Sigmoid colon (tissue), 7 donors: ENCODE results near the gene APOL6. TPM values are rescaled to one million over a fixed set of nuclear protein-coding genes. Genes with fewer than 3 reads are reported as not detected.

ENCODE experiments used
- DNase-seq: peaks from one replicate; pipeline ENCODE4 v3.0.0-alpha.2; 2019
- H3K27ac ChIP-seq, 4 donors: fragments of 200-600 bp; sonication (generic); one replicate each; pipeline ENCODE4 v1.5.1; 2016 to 2019; ENCODE audit warnings: mild to moderate bottlenecking in 1 of 4
- H3K27me3 ChIP-seq, 3 donors: fragments of 200-600 bp; sonication (generic); one replicate each; pipeline ENCODE4 v1.5.1; 2019; ENCODE audit warnings: mild to moderate bottlenecking in 1 of 3
- H3K36me3 ChIP-seq, 4 donors: fragments of 200-600 bp; sonication (generic); one replicate each; pipeline ENCODE4 v1.5.1; 2016 to 2019
- H3K4me1 ChIP-seq, 4 donors: fragments of 200-600 bp; sonication (generic); one replicate each; pipeline ENCODE4 v1.5.1; 2017 to 2019
- H3K4me3 ChIP-seq, 4 donors: fragments of 200-600 bp; sonication (generic); one replicate each; pipeline ENCODE4 v1.5.1; 2017 to 2019; ENCODE audit warnings: mild to moderate bottlenecking in 2 of 4, moderate library complexity in 1 of 4
- H3K9me3 ChIP-seq, 4 donors: fragments of 200-600 bp in 3 of 4; sonication (generic) in 3 of 4; one replicate each; pipeline versions ENCODE4 v1.5.1 to v1.6.1; 2013 to 2019
- CTCF ChIP-seq, 4 experiments: fragments of 450-650 bp in 3 of 4; fragments of 200-600 bp in 1 of 4; IDR thresholded peaks; one replicate each; pipeline ENCODE4 v1.5.1; 2016 to 2019; ENCODE audit warnings: antibody characterized with exemption in 4 of 4, mild to moderate bottlenecking in 3 of 4, moderate library complexity in 2 of 4
- EP300 ChIP-seq, 4 donors: sonication (generic); formaldehyde crosslinking; IDR thresholded peaks; one replicate each; pipeline ENCODE4 v1.6.1; 2017; ENCODE audit warnings: antibody characterized with exemption in 4 of 4
- POLR2A ChIP-seq, 2 donors: fragments of 450-650 bp; IDR thresholded peaks; one replicate each; pipeline ENCODE4 v1.6.1; 2016; ENCODE audit warnings: antibody characterized with exemption in 2 of 2, mild to moderate bottlenecking in 2 of 2, moderate library complexity in 2 of 2
- POLR2AphosphoS5 ChIP-seq, 4 donors: sonication (generic); formaldehyde crosslinking; IDR thresholded peaks; one replicate each; pipeline ENCODE4 v1.6.1; 2017; ENCODE audit warnings: antibody characterized with exemption in 4 of 4
- WGBS, 2 donors: extraction: QIAGEN DNeasy Blood & Tissue Kit; methylation state at CpG; one replicate each; pipeline ENCODE4 v1.1.7; 2013; 5-methylcytosine and 5-hydroxymethylcytosine counted together
- intact Hi-C: fragments of 100-400 bp; cut with DNase I; formaldehyde crosslinking; loops from one replicate; pipeline ENCODE4 v1.15.1; 2023
- polyA plus RNA-seq, 3 donors: library from polyadenylated mRNA; stranded (reverse); fragments of 200-250 nt; gene quantifications; one replicate each; pipeline ENCODE4 v1.2.3, GENCODE V29; 2013
- total RNA-seq, 4 donors: library from RNA; depleted of rRNA; stranded (reverse); fragments of >200 nt; gene quantifications; one replicate each; pipeline ENCODE4 v1.1.0, GENCODE V29; 2016
- donor health status: healthy with polysubstance abuse.
- donor health status: Bipolar disorder and iron deficiency.
- donor health status: healthy.

APOL6 gene
- total and polyA plus RNA-seq, 7 donors, result 4.2 to 28.2 (median 16.8) TPM

DNA sequence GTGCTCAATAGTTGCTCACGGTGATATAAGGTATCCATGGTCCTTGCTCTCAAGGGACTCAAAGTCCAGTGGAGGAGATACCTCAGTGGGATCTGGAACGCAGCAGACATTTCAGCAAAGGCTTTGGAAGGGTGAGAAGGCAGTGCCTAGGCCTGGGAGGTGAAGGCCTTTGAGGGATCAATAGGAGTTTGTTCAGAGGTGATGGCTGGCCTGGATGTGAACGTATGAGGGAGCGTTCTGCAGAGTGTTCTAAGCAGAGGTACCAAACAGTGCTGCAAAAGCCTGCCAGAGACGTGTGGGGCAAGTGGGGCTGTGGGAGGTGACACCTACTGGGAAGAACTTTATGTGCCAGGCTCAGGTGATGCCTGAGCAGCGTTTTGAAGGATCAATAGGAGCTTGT, 23.7 kb upstream of the APOL6 start:
- DNase-seq, result no peak
- Histone ChIP-seq H3K27me3 (no peaks in the 10 kb centered on the region), H3K9me3 (no peaks in the 10 kb centered on the region), H3K4me1 (peaks cover 0 to 44% (median 42%) of the 10 kb centered on the region in 4 donors), H3K27ac (no peak overlapping the region), H3K4me3 (no peak overlapping the region), H3K36me3 (no peaks in the 10 kb centered on the region)
- intact Hi-C loops, result loop anchor here (5.0 kb wide), 3 partner anchors 82 to 177 kb away; partner anchors contain the start of gene RASD2
- 83 to 93% methylated on average over 6 of the region's 6 CpGs for WGBS, 2 donors
- no peak for TF ChIP-seq EP300 (IDR thresholded peaks at IDR 0.05)
- no peak for TF ChIP-seq CTCF (IDR thresholded peaks at IDR 0.05)
- TF ChIP-seq POLR2A (IDR thresholded peaks at IDR 0.05), result no peak
- TF ChIP-seq POLR2AphosphoS5 (IDR thresholded peaks at IDR 0.05), result no peak

DNA sequence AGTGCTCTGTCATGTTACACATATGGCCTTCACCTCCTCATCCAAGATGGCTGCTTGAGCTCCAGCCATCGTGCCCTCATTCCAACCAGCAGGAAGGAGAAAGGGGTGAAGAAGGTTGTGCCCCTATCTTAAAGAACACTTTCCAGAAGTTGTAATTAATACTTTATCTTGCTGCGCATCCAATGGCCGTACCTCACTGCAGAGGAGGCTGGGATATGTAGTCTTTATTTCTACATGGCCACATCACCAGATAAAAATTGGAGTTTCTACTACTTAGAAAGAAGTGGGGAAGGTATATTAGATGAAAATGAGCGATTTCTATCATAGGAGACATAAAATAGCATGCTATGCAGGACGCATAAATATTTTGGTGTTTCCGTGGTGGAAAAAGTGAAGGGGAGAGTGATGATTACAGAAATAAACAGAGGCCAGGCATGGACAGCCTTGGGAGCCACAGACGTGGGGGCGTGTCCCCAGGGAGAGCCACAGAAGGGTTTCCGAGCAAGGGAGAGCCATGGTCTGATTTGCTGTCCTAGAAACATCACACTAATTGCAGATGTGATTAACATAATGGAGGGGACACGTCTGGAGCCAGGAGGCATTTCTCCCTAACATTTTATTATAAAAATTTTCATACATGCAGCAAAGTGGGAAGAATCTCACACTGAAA, 22.3 kb upstream of the APOL6 start:
- 69 to 73% methylated on average over 10 of the region's 10 CpGs for WGBS, 2 donors
- no peak for DNase-seq
- TF ChIP-seq EP300 (IDR thresholded peaks at IDR 0.05) (no peak), CTCF (IDR thresholded peaks at IDR 0.05) (no peak)
- Histone ChIP-seq H3K4me1 (peaks cover 0 to 41% (median 38%) of the 10 kb centered on the region in 4 donors), H3K27ac (peak overlapping the region in 1 of 4 donors; percentile 94), H3K9me3 (no peaks in the 10 kb centered on the region), H3K36me3 (no peaks in the 10 kb centered on the region), H3K27me3 (no peaks in the 10 kb centered on the region), H3K4me3 (no peak overlapping the region)
- intact Hi-C loops, result loop anchor here (2.0 to 5.0 kb wide), 4 partner anchors 116 to 441 kb away; no protein-coding TSS in a partner anchor

DNA sequence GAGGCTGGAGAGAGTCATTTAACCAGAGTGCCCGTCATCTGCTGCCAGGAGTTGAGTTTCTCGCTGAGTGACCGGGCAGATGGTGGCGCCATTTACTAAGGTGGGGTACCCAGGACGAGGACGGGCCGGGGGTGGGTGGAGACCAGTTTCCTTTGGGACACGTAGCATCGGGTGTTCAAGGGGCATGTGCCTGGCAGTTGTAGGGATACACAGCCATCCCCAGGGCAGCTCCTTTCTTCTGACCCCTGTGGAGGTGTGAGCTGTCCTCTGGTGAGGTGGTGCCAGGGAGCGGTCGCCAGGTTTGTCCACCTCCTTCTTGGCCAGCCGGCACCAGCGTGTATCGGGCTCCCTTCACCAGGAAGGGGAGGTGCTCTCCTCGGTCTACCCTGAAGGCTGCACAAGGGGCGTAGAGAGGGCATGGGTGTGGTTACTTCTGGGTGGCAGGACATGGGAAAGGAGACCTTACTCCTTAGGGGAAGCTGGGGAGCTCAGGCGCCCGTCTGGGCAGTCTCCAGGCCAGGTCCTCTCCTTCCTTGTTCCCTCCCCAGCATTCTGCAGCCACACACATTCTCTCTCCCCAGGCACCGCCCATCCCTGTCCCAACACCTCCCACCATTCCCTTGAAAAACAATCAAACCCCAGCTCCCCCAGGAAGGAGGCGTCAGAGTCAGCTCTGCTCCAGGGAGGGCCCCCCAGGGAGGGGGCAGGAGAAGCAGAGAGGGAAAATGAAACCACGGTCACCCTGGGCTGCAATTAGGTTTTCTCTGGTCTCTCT, 20.8 kb upstream of the APOL6 start:
- WGBS, 2 donors, result 1 to 3% methylated on average over 21 of the region's 21 CpGs
- TF ChIP-seq CTCF (IDR thresholded peaks at IDR 0.05) (peak in 2 of 4 experiments; percentile 24 to 47), EP300 (IDR thresholded peaks at IDR 0.05) (no peak), POLR2A (IDR thresholded peaks at IDR 0.05) (peak; percentile 7 to 14), POLR2AphosphoS5 (IDR thresholded peaks at IDR 0.05) (peak; percentile 8 to 59 (median 42))
- Histone ChIP-seq H3K36me3 (no peaks in the 10 kb centered on the region), H3K27me3 (no peaks in the 10 kb centered on the region), H3K27ac (peak overlapping the region; percentile 85 to 94 (median 90)), H3K4me3 (peak overlapping the region; percentile 34 to 64 (median 58)), H3K9me3 (no peaks in the 10 kb centered on the region), H3K4me1 (peaks cover 0 to 26% (median 23%) of the 10 kb centered on the region in 4 donors)
- intact Hi-C loops, result loop anchor here (1.0 to 5.0 kb wide), 5 partner anchors 115 to 497 kb away; no protein-coding TSS in a partner anchor
- DNase-seq, result peak; percentile 93

DNA sequence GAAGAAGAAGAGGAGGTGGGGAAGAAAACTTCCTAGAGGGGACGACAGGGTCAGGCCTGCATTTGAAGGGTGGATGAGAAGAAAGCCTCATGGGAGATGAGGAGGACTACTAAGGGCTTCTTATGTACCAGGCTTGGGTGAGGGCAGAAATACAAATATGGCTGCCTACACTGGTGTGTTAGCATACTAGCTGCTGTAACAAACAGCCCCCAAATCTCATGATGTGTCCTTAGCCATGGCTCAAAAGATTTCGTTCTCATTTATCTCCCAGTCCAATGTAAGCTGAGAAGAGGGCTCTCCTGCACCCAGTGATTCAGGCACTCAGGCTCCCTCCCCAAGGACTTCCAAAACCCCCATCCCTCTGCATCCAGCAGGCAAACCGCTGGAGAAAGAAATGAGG, 19.5 kb upstream of the APOL6 start:
- no peaks in the 10 kb centered on the region for H3K9me3 ChIP-seq
- 88 to 93% methylated on average over 3 of the region's 3 CpGs for WGBS, 2 donors
- TF ChIP-seq CTCF (IDR thresholded peaks at IDR 0.05) (no peak), EP300 (IDR thresholded peaks at IDR 0.05) (no peak), POLR2AphosphoS5 (IDR thresholded peaks at IDR 0.05) (no peak), POLR2A (IDR thresholded peaks at IDR 0.05) (no peak)
- peak overlapping the region; percentile 85 to 94 (median 90) for H3K27ac ChIP-seq
- intact Hi-C loops, result loop anchor here (5.0 kb wide), 1 partner anchor 114 kb away; no protein-coding TSS in a partner anchor
- no peak for DNase-seq
- no peaks in the 10 kb centered on the region for H3K27me3 ChIP-seq
- H3K4me3 ChIP-seq, result no peak overlapping the region
- H3K4me1 ChIP-seq, result peaks cover 0 to 15% (median 12%) of the 10 kb centered on the region in 4 donors
- no peaks in the 10 kb centered on the region for H3K36me3 ChIP-seq
